Measurements from ENCODE around the gene GRM3. TPM values are rescaled to one million over a fixed set of nuclear protein-coding genes. Genes with fewer than 3 reads are reported as not detected.
A peak's percentile ranks its signal among the peaks of the same experiment; 100 is the strongest.

The GRM3 gene
- total RNA-seq, 1 experiment from 2014 or later, result not detected

GRCh38 chr7:86844608-86845007 is 200.9 kb downstream of the GRM3 start:
- Histone ChIP-seq H3K4me1 (replicated peaks) (no peaks in the 10 kb centered on the region), H3K9me3 (replicated peaks) (no peaks in the 10 kb centered on the region), H3K4me3 (no peak overlapping the region), H3K27ac (no peak overlapping the region), H3K27me3 (replicated peaks) (no peaks in the 10 kb centered on the region), H3K36me3 (no peaks in the 10 kb centered on the region)
- no peak for DNase-seq (ENCODE audit: low read depth in 1 of 2, low spot score in 2 of 2)

- Histone ChIP-seq H3K9me3 (replicated peaks) (no peaks in the 10 kb centered on the region), H3K36me3 (no peaks in the 10 kb centered on the region), H3K4me1 (replicated peaks) (no peaks in the 10 kb centered on the region), H3K27ac (no peak overlapping the region), H3K4me3 (no peak overlapping the region), H3K27me3 (replicated peaks) (no peaks in the 10 kb centered on the region)
- DNase-seq (ENCODE audit: low read depth in 1 of 2, low spot score in 2 of 2), result no peak
These were observed 202.9 kb downstream of the GRM3 start for GRCh38 chr7:86846494-86847190.

GRCh38 chr7:86848226-86848625 is 204.5 kb downstream of the GRM3 start:
- DNase-seq (ENCODE audit: low read depth in 1 of 2, low spot score in 2 of 2), result no peak
- no peaks in the 10 kb centered on the region for H3K4me1 ChIP-seq (replicated peaks)
- H3K4me3 ChIP-seq, result no peak overlapping the region
- H3K27ac ChIP-seq, result no peak overlapping the region
- no peaks in the 10 kb centered on the region for H3K27me3 ChIP-seq (replicated peaks)
- no peaks in the 10 kb centered on the region for H3K36me3 ChIP-seq
- H3K9me3 ChIP-seq (replicated peaks), result no peaks in the 10 kb centered on the region

- H3K9me3 ChIP-seq (replicated peaks), result no peaks in the 10 kb centered on the region
- H3K4me3 ChIP-seq, result no peak overlapping the region
- no peaks in the 10 kb centered on the region for H3K27me3 ChIP-seq (replicated peaks)
- no peak for DNase-seq (ENCODE audit: low read depth in 1 of 2, low spot score in 2 of 2)
- H3K4me1 ChIP-seq (replicated peaks), result no peaks in the 10 kb centered on the region
- H3K27ac ChIP-seq, result no peak overlapping the region
- H3K36me3 ChIP-seq, result no peaks in the 10 kb centered on the region
These were observed 207.9 kb downstream of the GRM3 start for GRCh38 chr7:86851566-86851965.

- Histone ChIP-seq H3K4me3 (no peak overlapping the region), H3K9me3 (replicated peaks) (no peaks in the 10 kb centered on the region), H3K36me3 (no peaks in the 10 kb centered on the region), H3K4me1 (replicated peaks) (no peaks in the 10 kb centered on the region), H3K27ac (no peak overlapping the region), H3K27me3 (replicated peaks) (no peaks in the 10 kb centered on the region)
- no peak for DNase-seq (ENCODE audit: low read depth in 1 of 2, low spot score in 2 of 2)
These were observed 219.7 kb downstream of the GRM3 start for GRCh38 chr7:86863452-86863851.

- no peak overlapping the region for H3K27ac ChIP-seq
- H3K4me3 ChIP-seq, result no peak overlapping the region
- no peak for DNase-seq (ENCODE audit: low read depth in 1 of 2, low spot score in 2 of 2)
- H3K27me3 ChIP-seq (replicated peaks), result no peaks in the 10 kb centered on the region
- no peaks in the 10 kb centered on the region for H3K9me3 ChIP-seq (replicated peaks)
- no peaks in the 10 kb centered on the region for H3K36me3 ChIP-seq
- H3K4me1 ChIP-seq (replicated peaks), result no peaks in the 10 kb centered on the region
These were observed 223.6 kb downstream of the GRM3 start for GRCh38 chr7:86867163-86867762.

- Histone ChIP-seq H3K4me3 (no peak overlapping the region), H3K9me3 (replicated peaks) (no peaks in the 10 kb centered on the region), H3K4me1 (replicated peaks) (no peaks in the 10 kb centered on the region), H3K27me3 (replicated peaks) (no peaks in the 10 kb centered on the region), H3K27ac (no peak overlapping the region), H3K36me3 (no peaks in the 10 kb centered on the region)
- DNase-seq (ENCODE audit: low read depth in 1 of 2, low spot score in 2 of 2), result no peak
These were observed 232.4 kb downstream of the GRM3 start for GRCh38 chr7:86876146-86876545.

- Histone ChIP-seq H3K27ac (no peak overlapping the region), H3K4me1 (replicated peaks) (no peaks in the 10 kb centered on the region), H3K36me3 (no peaks in the 10 kb centered on the region), H3K27me3 (replicated peaks) (no peaks in the 10 kb centered on the region), H3K4me3 (no peak overlapping the region), H3K9me3 (replicated peaks) (no peaks in the 10 kb centered on the region)
- no peak for DNase-seq (ENCODE audit: low read depth in 1 of 2, low spot score in 2 of 2)
These were observed 240.4 kb downstream of the GRM3 start for GRCh38 chr7:86884152-86884551.

- H3K27me3 ChIP-seq (replicated peaks), result no peaks in the 10 kb centered on the region
These were observed 245.8 kb downstream of the GRM3 start for GRCh38 chr7:86889501-86889900.

GRCh38 chr7:86898171-86898570 is 254.5 kb downstream of the GRM3 start:
- no peaks in the 10 kb centered on the region for H3K4me1 ChIP-seq (replicated peaks)
- no peak overlapping the region for H3K4me3 ChIP-seq
- H3K36me3 ChIP-seq, result no peaks in the 10 kb centered on the region
- H3K27ac ChIP-seq, result no peak overlapping the region
- no peaks in the 10 kb centered on the region; the same call in 1 of the 2 replicates for H3K27me3 ChIP-seq (replicated peaks)
- DNase-seq (ENCODE audit: low read depth in 1 of 2, low spot score in 2 of 2), result no peak
- no peaks in the 10 kb centered on the region for H3K9me3 ChIP-seq (replicated peaks)

More at GRCh38 chr7:86889501-86889900, 245.8 kb downstream of the GRM3 start:
- Histone ChIP-seq H3K4me3 (no peak overlapping the region), H3K9me3 (replicated peaks) (no peaks in the 10 kb centered on the region), H3K27ac (no peak overlapping the region), H3K36me3 (no peaks in the 10 kb centered on the region), H3K4me1 (replicated peaks) (no peaks in the 10 kb centered on the region)
- DNase-seq (ENCODE audit: low read depth in 1 of 2, low spot score in 2 of 2), result no peak

GRCh38 chr7:86900886-86901285 is 257.2 kb downstream of the GRM3 start:
- Histone ChIP-seq H3K36me3 (no peaks in the 10 kb centered on the region), H3K9me3 (replicated peaks) (no peaks in the 10 kb centered on the region), H3K4me3 (no peak overlapping the region), H3K27me3 (replicated peaks) (no peaks in the 10 kb centered on the region; the same call in 1 of the 2 replicates), H3K4me1 (replicated peaks) (no peaks in the 10 kb centered on the region), H3K27ac (no peak overlapping the region)
- no peak for DNase-seq (ENCODE audit: low read depth in 1 of 2, low spot score in 2 of 2)

- peak in 1 of 2 experiments; percentile 28 for DNase-seq (ENCODE audit: low read depth in 1 of 2, low spot score in 2 of 2)
- no peaks in the 10 kb centered on the region for H3K36me3 ChIP-seq
- H3K27me3 ChIP-seq (replicated peaks), result 0 out of 2 replicates have a peak, but pooled peaks cover 2% of the 10 kb centered on the region
- H3K4me3 ChIP-seq, result no peak overlapping the region
- H3K27ac ChIP-seq, result no peak overlapping the region
- H3K9me3 ChIP-seq (replicated peaks), result no peaks in the 10 kb centered on the region
- H3K4me1 ChIP-seq (replicated peaks), result no peaks in the 10 kb centered on the region
These were observed 261.5 kb downstream of the GRM3 start for GRCh38 chr7:86904949-86905834.

GRCh38 chr7:86908948-86909347 is 265.2 kb downstream of the GRM3 start:
- H3K4me3 ChIP-seq, result no peak overlapping the region
- no peaks in the 10 kb centered on the region for H3K9me3 ChIP-seq (replicated peaks)
- H3K27me3 ChIP-seq (replicated peaks), result 0 out of 2 replicates have a peak, but pooled peaks cover 2% of the 10 kb centered on the region
- H3K4me1 ChIP-seq (replicated peaks), result no peaks in the 10 kb centered on the region
- H3K36me3 ChIP-seq, result no peaks in the 10 kb centered on the region
- no peak for DNase-seq (ENCODE audit: low read depth in 1 of 2, low spot score in 2 of 2)
- H3K27ac ChIP-seq, result no peak overlapping the region

- Histone ChIP-seq H3K4me1 (replicated peaks) (no peaks in the 10 kb centered on the region), H3K9me3 (replicated peaks) (no peaks in the 10 kb centered on the region), H3K4me3 (no peak overlapping the region), H3K27ac (no peak overlapping the region), H3K27me3 (replicated peaks) (0 out of 2 replicates have a peak, but pooled peaks cover 2% of the 10 kb centered on the region), H3K36me3 (no peaks in the 10 kb centered on the region)
- no peak for DNase-seq (ENCODE audit: low read depth in 1 of 2, low spot score in 2 of 2)
These were observed 267.9 kb downstream of the GRM3 start for GRCh38 chr7:86911659-86912058.

All from SJSA1 (cell line).